Lower lobe of right lung (tissue), 2 donors: ENCODE measurements around the gene TSPAN9. TPM values are rescaled to one million over a fixed set of nuclear protein-coding genes. Genes with fewer than 3 reads are reported as not detected.

Experiments used
- ATAC-seq, 2 donors: fragments of 200-7000 bp; cut with Tn5 transposase; one replicate each; pipeline ENCODE4 v1.9.1; 2020 to 2022; ENCODE audit warnings: mild to moderate bottlenecking in 2 of 2, moderate library complexity in 2 of 2
- DNase-seq: peaks from one replicate; pipeline ENCODE4 v3.0.0-alpha.2; 2020
- H3K27ac ChIP-seq: fragments of 200-600 bp; one replicate; pipeline ENCODE4 v1.8.0; 2022
- H3K27me3 ChIP-seq: fragments of 200-600 bp; one replicate; pipeline ENCODE4 v1.8.0; 2022; ENCODE audit warnings: low read depth
- H3K36me3 ChIP-seq: fragments of 200-600 bp; one replicate; pipeline ENCODE4 v1.8.0; 2022; ENCODE audit warnings: mild to moderate bottlenecking
- H3K4me1 ChIP-seq: fragments of 200-600 bp; one replicate; pipeline ENCODE4 v1.8.0; 2022
- H3K4me3 ChIP-seq: fragments of 200-600 bp; one replicate; pipeline ENCODE4 v1.8.0; 2022; ENCODE audit warnings: mild to moderate bottlenecking
- H3K9me3 ChIP-seq: fragments of 200-600 bp; one replicate; pipeline ENCODE4 v1.8.0; 2022
- CTCF ChIP-seq: fragments of 200-600 bp; IDR thresholded peaks from one replicate; pipeline ENCODE4 v1.8.0; 2022; ENCODE audit warnings: antibody characterized with exemption, mild to moderate bottlenecking
- intact Hi-C: fragments of 100-400 bp; cut with DNase I; formaldehyde crosslinking; loops from one replicate; pipeline ENCODE4 v1.11.0; 2022
- total RNA-seq: library from RNA; stranded (reverse); fragmentation: NEBNext Ultra II Directional; extraction: Animal tissue kit (Norgen Biotek cat#: 25700); gene quantifications from one replicate; pipeline ENCODE4 v1.2.1, GENCODE V29; 2021
- donor health status: DM: no; HTN: yes; CAD: no; lungs with severe emphysema.

Gene TSPAN9
- total RNA-seq, 1 donor from 2014 or later, result 61.1 TPM

GRCh38 chr12:3262470-3262869, 185.3 kb downstream of the TSPAN9 start:
- no peak for ATAC-seq
- Histone ChIP-seq H3K36me3 (peaks cover 4% of the 10 kb centered on the region), H3K4me3 (no peak overlapping the region), H3K9me3 (no peaks in the 10 kb centered on the region), H3K4me1 (no peaks in the 10 kb centered on the region), H3K27ac (no peak overlapping the region), H3K27me3 (no peaks in the 10 kb centered on the region)
- DNase-seq, result no peak
- intact Hi-C loops, result no loop called here
- TF ChIP-seq CTCF, result no peak

GRCh38 chr12:3263282-3263681, 186.1 kb downstream of the TSPAN9 start:
- no peak overlapping the region for H3K27ac ChIP-seq
- no peak for DNase-seq
- intact Hi-C loops, result no loop called here

GRCh38 chr12:3263939-3264922, 187.1 kb downstream of the TSPAN9 start:
- intact Hi-C loops, result no loop called here
- DNase-seq, result no peak

More at GRCh38 chr12:3263282-3263681, 186.1 kb downstream of the TSPAN9 start:
- Histone ChIP-seq H3K36me3 (peaks cover 4% of the 10 kb centered on the region), H3K27me3 (no peaks in the 10 kb centered on the region), H3K9me3 (no peaks in the 10 kb centered on the region), H3K4me3 (no peak overlapping the region), H3K4me1 (no peaks in the 10 kb centered on the region)
- no peak for TF ChIP-seq CTCF
- ATAC-seq, result no peak

GRCh38 chr12:3265406-3265805, 188.2 kb downstream of the TSPAN9 start:
- no peaks in the 10 kb centered on the region for H3K36me3 ChIP-seq
- no peaks in the 10 kb centered on the region for H3K4me1 ChIP-seq
- ATAC-seq, result no peak
- intact Hi-C loops, result no loop called here
- no peaks in the 10 kb centered on the region for H3K27me3 ChIP-seq
- H3K4me3 ChIP-seq, result no peak overlapping the region
- no peak for TF ChIP-seq CTCF
- no peak overlapping the region for H3K27ac ChIP-seq
- DNase-seq, result no peak
- H3K9me3 ChIP-seq, result no peaks in the 10 kb centered on the region

More at GRCh38 chr12:3263939-3264922, 187.1 kb downstream of the TSPAN9 start:
- H3K27ac ChIP-seq, result no peak overlapping the region
- no peaks in the 10 kb centered on the region for H3K27me3 ChIP-seq
- no peaks in the 10 kb centered on the region for H3K4me1 ChIP-seq
- TF ChIP-seq CTCF, result no peak
- ATAC-seq, result no peak
- peaks cover 4% of the 10 kb centered on the region for H3K36me3 ChIP-seq
- no peaks in the 10 kb centered on the region for H3K9me3 ChIP-seq
- no peak overlapping the region for H3K4me3 ChIP-seq

- H3K4me1 ChIP-seq, result no peaks in the 10 kb centered on the region
- H3K9me3 ChIP-seq, result no peaks in the 10 kb centered on the region
- H3K36me3 ChIP-seq, result no peaks in the 10 kb centered on the region
- no peak for ATAC-seq
- no peak overlapping the region for H3K27ac ChIP-seq
- no peak for DNase-seq
- no peak overlapping the region for H3K4me3 ChIP-seq
- H3K27me3 ChIP-seq, result no peaks in the 10 kb centered on the region
- intact Hi-C loops, result no loop called here
- no peak for TF ChIP-seq CTCF
Observed at GRCh38 chr12:3266638-3267037, 189.5 kb downstream of the TSPAN9 start.
